ENCODE data around the gene PIK3C2G. TPM values are rescaled to one million over a fixed set of nuclear protein-coding genes. Genes with fewer than 3 reads are reported as not detected.

PIK3C2G gene
- total RNA-seq, 2 experiments from 2014 or later, result not detected

DNA sequence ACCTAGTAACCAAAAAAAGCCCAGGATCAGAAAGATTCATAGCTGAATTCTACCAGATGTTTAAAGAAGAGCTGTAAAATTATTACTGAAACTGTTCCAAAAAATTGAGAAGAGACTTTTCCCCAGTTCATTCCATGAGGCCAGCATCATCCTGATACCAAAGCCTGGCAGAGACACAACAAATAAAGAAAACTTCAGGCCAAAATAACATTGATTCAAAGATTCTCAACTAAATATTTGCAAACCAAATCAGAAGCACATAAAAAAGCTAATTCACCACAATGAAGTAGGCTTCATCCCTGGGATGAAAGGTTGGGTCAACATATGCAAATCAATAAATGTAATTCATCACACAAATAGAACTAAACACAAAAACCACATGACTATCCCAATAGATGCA is 325.3 kb downstream of the PIK3C2G start:
- Mint-ChIP-seq H3K27ac (no peak overlapping the region), H3K4me1 (no peaks in the 10 kb centered on the region), H3K36me3 (no peaks in the 10 kb centered on the region), H3K27me3 (no peaks in the 10 kb centered on the region), H3K9me3 (peaks cover 13% of the 10 kb centered on the region), H3K4me3 (no peak overlapping the region)
- no peak for DNase-seq

- H3K27me3 Mint-ChIP-seq, result no peaks in the 10 kb centered on the region
- no peak overlapping the region for H3K4me3 Mint-ChIP-seq
- H3K4me1 Mint-ChIP-seq, result no peaks in the 10 kb centered on the region
- DNase-seq, result no peak
- H3K36me3 Mint-ChIP-seq, result no peaks in the 10 kb centered on the region
- H3K27ac Mint-ChIP-seq, result no peak overlapping the region
- peaks cover 10% of the 10 kb centered on the region for H3K9me3 Mint-ChIP-seq
Measured at GRCh38 chr12:18589316-18589715, 328.0 kb downstream of the PIK3C2G start.

DNA sequence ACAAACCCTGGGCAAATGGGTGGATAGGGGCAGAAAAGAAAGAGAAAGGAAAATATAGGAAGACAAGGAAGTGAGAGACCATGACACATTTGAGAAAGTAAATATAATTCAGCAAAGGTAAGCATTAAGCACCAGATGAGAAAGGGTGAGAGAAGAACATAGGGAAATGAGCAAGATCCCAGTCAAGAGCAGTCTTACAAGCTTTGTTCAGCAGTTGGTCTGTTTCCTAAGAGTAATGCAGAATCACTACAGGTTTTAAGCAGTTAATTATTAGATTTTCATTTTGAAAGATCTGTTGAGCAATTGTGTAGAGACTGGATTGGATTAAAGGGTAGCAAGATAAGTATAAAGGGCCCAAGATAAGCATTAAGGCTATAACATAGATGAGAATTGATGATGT is 330.2 kb downstream of the PIK3C2G start:
- Mint-ChIP-seq H3K4me3 (no peak overlapping the region), H3K9me3 (no peaks in the 10 kb centered on the region), H3K4me1 (no peaks in the 10 kb centered on the region), H3K27me3 (no peaks in the 10 kb centered on the region), H3K36me3 (no peaks in the 10 kb centered on the region), H3K27ac (no peak overlapping the region)
- DNase-seq, result no peak

DNA sequence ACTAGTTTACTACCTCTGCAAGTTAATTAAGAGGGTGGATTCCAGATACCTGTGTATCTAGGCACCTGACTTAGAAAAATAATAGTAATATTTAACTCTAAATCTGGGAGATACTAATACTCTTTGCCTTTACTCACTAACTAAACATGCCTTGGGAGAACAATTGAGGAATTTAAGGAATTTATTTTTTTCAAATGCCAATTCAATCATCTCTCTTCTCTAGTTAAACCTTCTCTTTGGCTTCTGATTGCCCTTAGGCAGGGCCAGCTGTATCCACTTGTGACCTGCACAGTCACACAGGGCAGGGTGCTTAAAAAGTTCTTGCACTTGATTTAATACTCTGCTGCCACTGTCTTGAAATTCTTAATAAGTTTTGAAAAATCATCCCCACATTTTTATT is 334.1 kb downstream of the PIK3C2G start:
- H3K4me3 Mint-ChIP-seq, result no peak overlapping the region
- no peaks in the 10 kb centered on the region for H3K27me3 Mint-ChIP-seq
- H3K4me1 Mint-ChIP-seq, result no peaks in the 10 kb centered on the region
- DNase-seq, result no peak
- no peak overlapping the region for H3K27ac Mint-ChIP-seq
- no peaks in the 10 kb centered on the region for H3K9me3 Mint-ChIP-seq
- H3K36me3 Mint-ChIP-seq, result no peaks in the 10 kb centered on the region

- no peak for DNase-seq
- H3K9me3 Mint-ChIP-seq, result peaks cover 3% of the 10 kb centered on the region
- H3K4me3 Mint-ChIP-seq, result no peak overlapping the region
- no peaks in the 10 kb centered on the region for H3K4me1 Mint-ChIP-seq
- H3K27ac Mint-ChIP-seq, result no peak overlapping the region
- no peaks in the 10 kb centered on the region for H3K36me3 Mint-ChIP-seq
- H3K27me3 Mint-ChIP-seq, result no peaks in the 10 kb centered on the region
Measured at GRCh38 chr12:18601962-18602361, 340.6 kb downstream of the PIK3C2G start.

DNA sequence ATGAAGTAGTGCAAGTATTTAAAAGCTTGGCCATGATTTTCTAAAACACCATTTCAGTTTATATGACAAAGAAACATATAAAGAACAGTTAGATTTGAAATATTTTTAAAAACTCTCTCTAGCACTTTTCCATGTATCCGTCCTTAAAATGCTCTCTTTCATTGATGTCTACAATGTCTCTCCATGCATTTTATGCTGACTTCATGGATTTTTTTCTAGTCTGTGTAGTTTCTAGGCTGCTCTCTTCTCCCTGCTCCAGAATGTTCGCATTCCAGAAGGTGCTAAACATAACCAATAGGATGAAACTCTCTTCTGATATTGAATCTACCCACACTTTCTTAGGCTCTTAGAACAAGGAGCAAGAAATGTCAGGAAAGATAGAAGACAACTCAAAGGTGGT is 351.7 kb downstream of the PIK3C2G start:
- H3K4me1 Mint-ChIP-seq, result no peaks in the 10 kb centered on the region
- no peaks in the 10 kb centered on the region for H3K9me3 Mint-ChIP-seq
- H3K27ac Mint-ChIP-seq, result no peak overlapping the region

DNA sequence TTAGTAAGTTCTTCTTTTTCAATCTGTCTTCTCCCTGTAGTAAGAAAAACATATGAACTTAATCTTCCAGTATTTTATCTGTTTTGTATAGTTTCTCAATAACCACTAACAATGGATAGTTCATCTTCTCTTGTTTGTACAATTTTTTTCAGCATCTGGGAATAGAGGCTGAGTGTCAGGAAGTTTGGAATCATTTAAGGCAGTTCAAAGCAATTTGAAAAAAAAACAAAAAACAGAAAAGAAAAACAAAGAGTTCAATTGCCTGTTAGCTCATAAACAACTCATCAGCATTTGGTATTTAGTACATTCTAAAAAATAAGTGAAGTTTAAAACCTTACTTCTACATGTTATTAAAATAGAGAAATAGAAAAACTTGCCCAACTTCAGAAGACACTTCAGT is 359.7 kb downstream of the PIK3C2G start:
- H3K4me1 Mint-ChIP-seq, result no peaks in the 10 kb centered on the region
- H3K36me3 Mint-ChIP-seq, result no peaks in the 10 kb centered on the region
- DNase-seq, result no peak
- H3K9me3 Mint-ChIP-seq, result peaks cover 1% of the 10 kb centered on the region
- no peaks in the 10 kb centered on the region for H3K27me3 Mint-ChIP-seq
- no peak overlapping the region for H3K4me3 Mint-ChIP-seq
- H3K27ac Mint-ChIP-seq, result no peak overlapping the region

More for the DNA sequence above, 351.7 kb downstream of the PIK3C2G start:
- H3K36me3 Mint-ChIP-seq, result no peaks in the 10 kb centered on the region
- DNase-seq, result no peak
- H3K27me3 Mint-ChIP-seq, result no peaks in the 10 kb centered on the region
- H3K4me3 Mint-ChIP-seq, result no peak overlapping the region

DNA sequence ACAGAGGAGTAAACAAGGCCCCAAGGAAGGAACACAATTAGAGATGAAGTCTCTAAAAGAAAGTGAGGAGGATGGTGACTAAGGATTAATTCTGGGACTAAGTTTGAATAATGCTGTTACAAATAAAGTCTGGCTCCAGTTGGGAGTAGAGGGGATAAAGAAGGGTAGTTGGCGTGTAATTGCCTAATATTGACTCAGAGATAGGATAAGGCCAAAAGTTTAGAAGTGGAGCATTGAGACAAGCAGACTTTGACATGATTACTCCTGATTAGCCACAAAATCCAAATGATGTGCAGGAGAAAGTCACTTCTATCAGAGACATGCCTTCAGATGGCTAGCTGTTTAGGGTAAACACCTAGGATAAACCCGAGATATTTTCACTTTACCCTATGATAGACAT is 368.1 kb downstream of the PIK3C2G start:
- Mint-ChIP-seq H3K9me3 (peaks cover 3% of the 10 kb centered on the region), H3K4me3 (no peak overlapping the region), H3K36me3 (no peaks in the 10 kb centered on the region), H3K4me1 (no peaks in the 10 kb centered on the region), H3K27me3 (no peaks in the 10 kb centered on the region), H3K27ac (no peak overlapping the region)
- no peak for DNase-seq

DNA sequence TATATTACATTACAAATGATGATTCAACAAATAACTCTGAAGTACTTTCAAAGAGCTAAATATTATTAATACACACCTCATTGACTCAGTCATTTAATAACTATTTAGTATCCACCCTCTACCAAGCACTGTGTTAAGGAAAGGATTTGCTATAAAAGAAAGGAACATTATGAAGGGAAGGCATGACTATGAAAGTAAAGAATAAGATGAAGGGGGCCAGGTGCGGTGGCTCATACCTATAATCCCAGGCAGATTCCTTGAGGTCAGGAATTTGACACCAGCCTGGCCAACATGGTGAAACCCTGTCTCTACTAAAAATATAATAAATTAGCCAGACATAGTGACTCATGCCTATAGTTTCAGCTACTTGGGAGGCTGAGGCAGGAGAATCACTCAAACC is 368.6 kb downstream of the PIK3C2G start:
- no peaks in the 10 kb centered on the region for H3K36me3 Mint-ChIP-seq
- no peaks in the 10 kb centered on the region for H3K4me1 Mint-ChIP-seq
- no peaks in the 10 kb centered on the region for H3K27me3 Mint-ChIP-seq
- H3K9me3 Mint-ChIP-seq, result peaks cover 3% of the 10 kb centered on the region
- no peak overlapping the region for H3K27ac Mint-ChIP-seq
- no peak overlapping the region for H3K4me3 Mint-ChIP-seq
- no peak for DNase-seq

- Mint-ChIP-seq H3K27ac (no peak overlapping the region), H3K4me1 (no peaks in the 10 kb centered on the region), H3K4me3 (no peak overlapping the region), H3K36me3 (no peaks in the 10 kb centered on the region), H3K9me3 (peaks cover 3% of the 10 kb centered on the region), H3K27me3 (no peaks in the 10 kb centered on the region)
- no peak for DNase-seq
Measured at GRCh38 chr12:18631339-18631738, 370.0 kb downstream of the PIK3C2G start.

GRCh38 chr12:18632848-18633247 is 371.5 kb downstream of the PIK3C2G start:
- no peaks in the 10 kb centered on the region for H3K36me3 Mint-ChIP-seq
- no peaks in the 10 kb centered on the region for H3K27me3 Mint-ChIP-seq
- no peak overlapping the region for H3K4me3 Mint-ChIP-seq
- H3K9me3 Mint-ChIP-seq, result no peaks in the 10 kb centered on the region
- H3K4me1 Mint-ChIP-seq, result no peaks in the 10 kb centered on the region
- no peak overlapping the region for H3K27ac Mint-ChIP-seq
- no peak for DNase-seq

- Mint-ChIP-seq H3K36me3 (no peaks in the 10 kb centered on the region), H3K4me3 (no peak overlapping the region), H3K27ac (no peak overlapping the region), H3K4me1 (no peaks in the 10 kb centered on the region), H3K9me3 (no peaks in the 10 kb centered on the region), H3K27me3 (no peaks in the 10 kb centered on the region)
- DNase-seq, result no peak
Measured at GRCh38 chr12:18634382-18634781, 373.1 kb downstream of the PIK3C2G start.

DNA sequence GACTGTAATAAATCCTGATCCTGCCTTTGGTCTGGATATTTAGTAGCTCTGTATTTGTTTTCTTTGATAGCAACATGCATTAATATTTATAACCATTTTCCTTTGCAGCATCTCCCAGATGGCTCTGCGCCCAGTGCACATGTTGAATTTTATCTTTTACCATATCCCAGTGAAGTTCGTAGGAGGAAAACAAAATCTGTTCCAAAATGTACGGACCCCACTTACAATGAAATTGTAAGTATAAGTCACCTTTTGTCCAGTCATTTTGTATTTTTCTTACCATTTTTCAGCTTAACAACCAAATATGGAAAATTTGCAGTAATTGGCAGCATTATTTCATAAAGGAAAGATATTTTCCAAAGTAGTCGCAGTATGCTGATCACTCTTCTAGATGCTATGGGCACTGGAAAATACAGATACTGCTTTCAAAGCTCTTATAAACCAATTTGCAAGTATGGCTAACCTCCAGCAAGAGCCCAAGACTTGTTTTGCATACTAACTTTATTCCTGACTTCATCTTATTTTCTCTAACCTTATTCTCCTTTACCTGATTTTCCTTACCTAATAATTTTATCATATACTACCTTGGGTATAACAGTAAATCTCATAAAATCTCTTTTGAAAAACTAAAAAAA is 379.1 kb downstream of the PIK3C2G start:
- H3K27ac Mint-ChIP-seq, result no peak overlapping the region
- no peaks in the 10 kb centered on the region for H3K9me3 Mint-ChIP-seq
- no peak overlapping the region for H3K4me3 Mint-ChIP-seq
- H3K27me3 Mint-ChIP-seq, result no peaks in the 10 kb centered on the region
- H3K4me1 Mint-ChIP-seq, result no peaks in the 10 kb centered on the region
- H3K36me3 Mint-ChIP-seq, result no peaks in the 10 kb centered on the region
- DNase-seq, result no peak

DNA sequence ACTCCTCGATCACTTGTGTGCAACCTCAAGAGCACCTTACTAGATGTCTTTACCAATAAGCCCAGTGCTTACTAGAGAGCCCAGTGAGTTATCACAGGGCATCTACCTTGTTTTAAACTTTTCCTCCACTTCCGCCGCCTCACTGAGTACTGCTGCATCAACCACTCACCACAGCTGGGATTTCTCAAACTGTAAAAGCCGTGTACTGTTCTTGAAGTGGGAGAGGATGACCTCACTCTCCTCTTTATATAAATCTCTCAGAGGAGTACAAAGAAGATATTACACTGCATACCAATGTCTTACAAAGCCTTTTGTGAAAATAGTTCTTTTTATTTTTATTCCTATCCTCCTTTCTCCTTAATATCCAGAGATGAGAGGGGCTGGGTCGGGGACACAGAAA is 382.4 kb downstream of the PIK3C2G start:
- Mint-ChIP-seq H3K9me3 (no peaks in the 10 kb centered on the region), H3K27me3 (no peaks in the 10 kb centered on the region), H3K27ac (no peak overlapping the region), H3K4me3 (no peak overlapping the region), H3K36me3 (no peaks in the 10 kb centered on the region), H3K4me1 (no peaks in the 10 kb centered on the region)
- no peak for DNase-seq

DNA sequence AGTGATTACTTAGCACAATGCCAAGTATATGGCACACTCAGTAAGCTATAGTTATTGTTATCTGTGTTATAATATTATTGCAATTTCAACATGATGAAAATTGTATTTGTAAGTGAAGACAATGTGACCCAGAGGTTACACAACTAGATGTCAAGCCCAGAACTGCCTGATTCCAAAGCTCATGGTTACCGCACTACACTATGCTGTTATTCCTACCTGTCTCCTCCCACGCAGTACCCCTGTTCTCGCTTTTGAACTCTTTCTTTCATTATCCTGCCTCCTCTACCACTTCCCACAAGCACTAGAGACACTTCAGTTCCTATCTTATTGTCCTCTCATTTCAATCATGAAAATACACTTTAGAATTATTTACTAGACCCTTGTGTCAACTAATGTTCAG is 383.2 kb downstream of the PIK3C2G start:
- no peaks in the 10 kb centered on the region for H3K4me1 Mint-ChIP-seq
- H3K4me3 Mint-ChIP-seq, result no peak overlapping the region
- no peak overlapping the region for H3K27ac Mint-ChIP-seq
- H3K9me3 Mint-ChIP-seq, result no peaks in the 10 kb centered on the region
- no peaks in the 10 kb centered on the region for H3K27me3 Mint-ChIP-seq
- no peaks in the 10 kb centered on the region for H3K36me3 Mint-ChIP-seq
- DNase-seq, result no peak

GRCh38 chr12:18646286-18646890 is 385.1 kb downstream of the PIK3C2G start:
- no peaks in the 10 kb centered on the region for H3K4me1 Mint-ChIP-seq

More at GRCh38 chr12:18646286-18646890, 385.1 kb downstream of the PIK3C2G start:
- Mint-ChIP-seq H3K27me3 (no peaks in the 10 kb centered on the region), H3K4me3 (no peak overlapping the region), H3K9me3 (no peaks in the 10 kb centered on the region), H3K36me3 (no peaks in the 10 kb centered on the region), H3K27ac (no peak overlapping the region)
- no peak for DNase-seq

All from activated naive CD8-positive, alpha-beta T cell treated with anti-CD3 and anti-CD28 coated beads for 36 hours (primary cell).